Neural crest cell (in vitro differentiated cells): Measurements from ENCODE around the gene TP73. TPM values are rescaled to one million over a fixed set of nuclear protein-coding genes. Genes with fewer than 3 reads are reported as not detected.

Experiments used
- DNase-seq: peaks from one replicate; pipeline ENCODE4 v3.0.0; 2021; ENCODE audit warnings: low read depth, mixed read lengths, low spot score
- H3K27ac Mint-ChIP-seq: one replicate; pipeline ENCODE4 v1.8.0; 2021; ENCODE audit warnings: mild to moderate bottlenecking, mixed read lengths; ENCODE audit not compliant: unreplicated experiment
- H3K27me3 Mint-ChIP-seq: 2 replicates; pipeline ENCODE4 v1.8.0; 2021; ENCODE audit warnings: low read depth, mild to moderate bottlenecking, mixed read lengths
- H3K36me3 Mint-ChIP-seq: 2 replicates; pipeline ENCODE4 v1.8.0; 2021; ENCODE audit warnings: low read depth, mild to moderate bottlenecking, mixed read lengths
- H3K4me1 Mint-ChIP-seq: 2 replicates; pipeline ENCODE4 v1.8.0; 2021; ENCODE audit warnings: mixed read lengths
- H3K4me3 Mint-ChIP-seq: one replicate; pipeline ENCODE4 v1.8.0; 2021; ENCODE audit warnings: mild to moderate bottlenecking, mixed read lengths
- H3K9me3 Mint-ChIP-seq: 2 replicates; pipeline ENCODE4 v1.8.0; 2021; ENCODE audit warnings: mixed read lengths
- total RNA-seq: library from RNA; stranded (reverse); gene quantifications from 2 replicates; pipeline ENCODE4 v1.2.1, GENCODE V29; 2021
- TF ChIP-seq, protein P1 (sequence below): fragments of 200-600 bp; sonication (generic); conservative IDR thresholded peaks from 2 replicates; pipeline ENCODE4 v1.5.0; 2021; ENCODE audit warnings: antibody characterized with exemption, mild to moderate bottlenecking

Gene TP73
- total RNA-seq, 1 donor from 2014 or later: 1.5 TPM

DNA sequence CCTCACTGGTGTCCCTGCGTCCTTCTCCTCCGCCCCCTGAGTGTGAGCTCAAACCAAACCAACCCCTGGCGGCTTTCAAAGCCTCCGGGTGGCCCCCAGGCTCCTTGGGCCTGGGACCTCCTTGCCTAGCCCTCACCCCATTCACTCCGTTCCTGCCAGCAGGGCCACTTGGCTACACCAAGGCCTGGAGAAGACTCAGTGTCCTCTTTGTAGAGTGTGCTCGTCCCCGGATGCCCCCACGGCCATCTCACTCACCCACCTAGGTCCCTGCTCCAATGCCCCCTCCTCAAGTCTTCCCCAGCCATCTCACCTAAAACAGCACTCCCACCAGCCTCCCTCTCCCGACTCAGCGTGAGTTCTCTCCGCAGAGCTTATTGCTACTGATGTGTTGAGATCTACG is 92.8 kb downstream of the TP73 start:
- Mint-ChIP-seq H3K36me3 (no peaks in the 10 kb centered on the region), H3K27me3 (peaks cover 16% of the 10 kb centered on the region), H3K27ac (no peak overlapping the region), H3K4me1 (peaks cover 21% of the 10 kb centered on the region), H3K9me3 (no peaks in the 10 kb centered on the region), H3K4me3 (peak overlapping the region; percentile 89)
- TF ChIP-seq, protein P1, sequence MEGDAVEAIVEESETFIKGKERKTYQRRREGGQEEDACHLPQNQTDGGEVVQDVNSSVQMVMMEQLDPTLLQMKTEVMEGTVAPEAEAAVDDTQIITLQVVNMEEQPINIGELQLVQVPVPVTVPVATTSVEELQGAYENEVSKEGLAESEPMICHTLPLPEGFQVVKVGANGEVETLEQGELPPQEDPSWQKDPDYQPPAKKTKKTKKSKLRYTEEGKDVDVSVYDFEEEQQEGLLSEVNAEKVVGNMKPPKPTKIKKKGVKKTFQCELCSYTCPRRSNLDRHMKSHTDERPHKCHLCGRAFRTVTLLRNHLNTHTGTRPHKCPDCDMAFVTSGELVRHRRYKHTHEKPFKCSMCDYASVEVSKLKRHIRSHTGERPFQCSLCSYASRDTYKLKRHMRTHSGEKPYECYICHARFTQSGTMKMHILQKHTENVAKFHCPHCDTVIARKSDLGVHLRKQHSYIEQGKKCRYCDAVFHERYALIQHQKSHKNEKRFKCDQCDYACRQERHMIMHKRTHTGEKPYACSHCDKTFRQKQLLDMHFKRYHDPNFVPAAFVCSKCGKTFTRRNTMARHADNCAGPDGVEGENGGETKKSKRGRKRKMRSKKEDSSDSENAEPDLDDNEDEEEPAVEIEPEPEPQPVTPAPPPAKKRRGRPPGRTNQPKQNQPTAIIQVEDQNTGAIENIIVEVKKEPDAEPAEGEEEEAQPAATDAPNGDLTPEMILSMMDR: no peak
- no peak for DNase-seq

DNA sequence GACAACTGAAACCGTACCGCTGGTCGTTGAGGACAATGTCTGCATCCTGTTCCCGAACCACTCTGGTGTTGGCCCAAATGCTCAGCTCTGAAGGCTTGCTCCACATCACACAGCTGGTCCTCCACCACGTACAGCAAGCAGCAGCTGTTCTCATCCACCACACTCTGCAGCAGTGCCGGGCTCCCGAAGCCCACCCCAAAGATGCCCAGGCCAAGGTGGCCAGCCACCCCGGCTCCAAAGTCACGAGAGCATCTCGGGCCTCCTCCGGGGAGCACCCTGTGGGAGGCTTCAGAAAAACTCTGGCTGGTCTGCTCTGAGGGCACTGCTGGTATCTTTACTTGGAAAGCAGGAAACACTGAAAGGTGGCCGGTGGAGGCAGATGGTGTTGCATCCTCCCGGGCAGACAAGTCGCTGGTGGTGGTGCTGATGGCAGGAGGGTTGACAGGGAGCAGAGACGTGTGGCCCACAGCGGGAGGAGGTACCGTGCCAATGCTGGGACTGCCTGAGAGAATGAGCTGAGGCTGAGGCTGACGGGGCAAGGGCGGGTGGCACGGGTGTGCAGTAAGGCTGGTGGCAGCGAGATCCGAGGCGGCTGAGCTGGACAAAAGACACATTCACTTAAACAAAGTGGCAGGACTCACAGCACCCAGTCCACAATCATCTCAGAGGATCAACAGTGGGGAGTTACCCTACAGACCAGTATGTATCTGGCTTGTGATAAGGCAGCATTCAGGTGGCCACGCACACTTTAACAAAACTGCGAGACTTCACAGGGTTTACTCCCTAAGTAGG is 93.5 kb downstream of the TP73 start:
- peak overlapping the region; percentile 89 for H3K4me3 Mint-ChIP-seq
- TF ChIP-seq, protein P1: no peak
- H3K27ac Mint-ChIP-seq: peak overlapping the region; percentile 71
- H3K9me3 Mint-ChIP-seq: no peaks in the 10 kb centered on the region
- peaks cover 21% of the 10 kb centered on the region for H3K27me3 Mint-ChIP-seq
- H3K4me1 Mint-ChIP-seq: peaks cover 21% of the 10 kb centered on the region
- no peaks in the 10 kb centered on the region for H3K36me3 Mint-ChIP-seq
- DNase-seq: no peak

DNA sequence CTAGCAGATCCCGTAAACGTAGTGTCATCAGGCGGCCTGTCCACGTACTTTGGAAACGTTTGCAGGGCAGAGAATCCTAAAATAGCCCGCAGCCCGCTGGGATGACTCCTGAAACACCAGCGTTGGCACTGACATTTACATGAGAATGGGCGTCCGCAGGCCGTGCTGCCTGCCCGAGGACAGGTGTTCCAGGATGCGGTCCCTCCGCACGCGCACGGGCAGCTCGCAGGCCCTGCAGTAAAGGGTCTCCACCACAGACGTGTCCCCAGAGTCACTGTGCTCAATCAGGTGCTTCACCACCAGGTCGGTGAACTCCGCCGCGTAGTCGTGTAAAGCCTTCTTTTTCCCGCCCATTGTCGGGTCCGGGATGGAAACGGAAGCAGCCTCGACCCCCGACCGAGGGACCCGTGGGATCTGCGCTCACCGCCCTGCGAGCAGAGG is 94.1 kb downstream of the TP73 start:
- Mint-ChIP-seq H3K36me3 (no peaks in the 10 kb centered on the region), H3K4me3 (peak overlapping the region; percentile 89), H3K27me3 (peaks cover 27% of the 10 kb centered on the region), H3K4me1 (peaks cover 21% of the 10 kb centered on the region), H3K9me3 (no peaks in the 10 kb centered on the region), H3K27ac (peak overlapping the region; percentile 67)
- no peak for DNase-seq
- TF ChIP-seq, protein P1: no peak

DNA sequence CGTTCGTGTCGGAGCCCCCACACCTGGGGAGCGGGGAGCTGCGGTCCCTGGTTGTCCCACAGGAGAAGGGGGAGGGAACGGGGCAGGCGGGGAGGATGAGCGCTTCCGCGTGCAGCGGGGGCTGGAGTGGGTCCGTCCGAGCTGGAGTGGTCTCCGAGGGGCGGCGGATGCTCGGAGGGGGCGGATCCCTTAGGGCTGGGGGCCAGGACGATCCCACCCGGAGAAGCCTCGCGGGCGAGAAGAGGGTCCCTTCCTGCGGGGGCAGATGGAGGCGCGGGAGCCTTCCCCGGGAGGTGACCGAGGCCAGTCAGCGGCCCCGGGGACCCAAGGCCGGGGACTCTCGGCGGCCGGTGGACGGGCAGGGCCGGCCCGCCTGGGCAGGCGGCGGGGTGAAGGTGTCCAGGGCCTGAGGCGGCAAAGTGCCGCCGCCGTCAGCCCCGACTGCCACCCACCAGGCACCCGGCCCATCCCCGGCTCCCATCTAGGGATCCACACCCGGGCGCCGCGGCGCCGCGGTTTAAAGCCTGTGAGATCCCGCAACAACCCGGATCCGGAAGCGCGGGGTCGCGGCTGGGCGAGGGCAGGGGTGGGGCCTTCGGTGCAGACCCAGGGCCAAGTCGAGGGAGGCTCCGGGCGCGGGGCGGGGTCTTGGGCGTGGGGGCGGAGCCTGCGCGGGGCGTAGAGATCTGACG is 94.7 kb downstream of the TP73 start:
- H3K4me3 Mint-ChIP-seq: peak overlapping the region; percentile 89
- peaks cover 21% of the 10 kb centered on the region for H3K4me1 Mint-ChIP-seq
- no peak overlapping the region for H3K27ac Mint-ChIP-seq
- H3K9me3 Mint-ChIP-seq: no peaks in the 10 kb centered on the region
- H3K36me3 Mint-ChIP-seq: no peaks in the 10 kb centered on the region
- peak; percentile 80 for DNase-seq
- TF ChIP-seq, protein P1: no peak
- H3K27me3 Mint-ChIP-seq: peaks cover 27% of the 10 kb centered on the region

DNA sequence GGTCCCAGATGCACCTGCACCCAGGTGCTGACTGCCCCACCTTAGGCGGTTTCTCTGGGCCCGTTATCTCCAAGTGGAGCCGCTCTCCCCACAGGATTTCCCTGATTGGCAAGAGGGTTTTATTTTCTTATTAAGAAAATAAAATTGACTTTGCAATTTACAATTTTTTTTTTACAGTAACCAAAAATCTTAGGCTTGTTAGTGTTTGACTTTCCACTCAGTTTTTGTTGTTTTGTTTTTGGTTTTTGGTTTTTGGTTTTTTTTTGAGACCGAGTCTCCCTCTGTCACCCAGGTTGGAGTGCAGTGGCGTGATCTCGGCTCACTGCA is 95.2 kb downstream of the TP73 start:
- no peak for DNase-seq
- TF ChIP-seq, protein P1: no peak
- Mint-ChIP-seq H3K27me3 (peaks cover 31% of the 10 kb centered on the region), H3K4me3 (peak overlapping the region; percentile 76), H3K36me3 (no peaks in the 10 kb centered on the region), H3K27ac (no peak overlapping the region), H3K9me3 (no peaks in the 10 kb centered on the region), H3K4me1 (peaks cover 21% of the 10 kb centered on the region)
